Heart left ventricle (tissue), 16 donors: ENCODE results near the gene ZNF37A. TPM values are rescaled to one million over a fixed set of nuclear protein-coding genes. Genes with fewer than 3 reads are reported as not detected.
"Not testable (repeated sequence)": the region's sequence is repeated elsewhere in the genome, so short reads cannot be mapped to it uniquely, and the experiment has no call there.

Experiments
- ATAC-seq, 4 donors: fragments of 200-7000 bp; cut with Tn5 transposase; one replicate each; pipeline ENCODE4 v1.9.1; 2020 to 2022; ENCODE audit warnings: moderate library complexity in 4 of 4, mild to moderate bottlenecking in 3 of 4, moderate number of reproducible peaks in 1 of 4
- DNase-seq, 5 donors: peaks; one replicate each; pipeline ENCODE4 v3.0.0-alpha.2; 2020
- H3K27ac ChIP-seq, 12 donors: fragments of 200-600 bp; sonication (generic) in 4 of 12; one replicate each; pipeline versions ENCODE4 v1.5.0 to v1.8.0; 2016 to 2022; ENCODE audit warnings: mild to moderate bottlenecking in 2 of 12
- H3K27me3 ChIP-seq, 9 donors: fragments of 200-600 bp; sonication (generic) in 2 of 9; one replicate each; pipeline versions ENCODE4 v1.5.1 to v1.8.0; 2016 to 2022; ENCODE audit warnings: mild to moderate bottlenecking in 3 of 9
- H3K36me3 ChIP-seq, 9 donors: fragments of 200-600 bp; sonication (generic) in 2 of 9; one replicate each; pipeline versions ENCODE4 v1.5.0 to v1.8.0; 2018 to 2022; ENCODE audit warnings: mild to moderate bottlenecking in 2 of 9
- H3K4me1 ChIP-seq, 12 donors: fragments of 200-600 bp; sonication (generic) in 4 of 12; one replicate each; pipeline versions ENCODE4 v1.5.0 to v1.8.0; 2016 to 2022; ENCODE audit warnings: mild to moderate bottlenecking in 3 of 12
- H3K4me3 ChIP-seq, 12 donors: fragments of 200-600 bp; sonication (generic) in 4 of 12; one replicate each; pipeline versions ENCODE4 v1.5.0 to v1.8.0; 2017 to 2022; ENCODE audit warnings: mild to moderate bottlenecking in 9 of 12, moderate library complexity in 4 of 12
- H3K9me3 ChIP-seq, 12 donors: fragments of 200-600 bp; sonication (generic) in 4 of 12; one replicate each; pipeline versions ENCODE4 v1.5.0 to v1.8.0; 2016 to 2022; ENCODE audit warnings: mild to moderate bottlenecking in 1 of 12
- POLR2A ChIP-seq, 2 donors: fragments of 450-650 bp; IDR thresholded peaks; one replicate each; pipeline ENCODE4 v1.6.1; 2017; ENCODE audit warnings: antibody characterized with exemption in 2 of 2, mild to moderate bottlenecking in 2 of 2, moderate library complexity in 2 of 2
- WGBS, 4 donors: extraction: QIAGEN DNeasy Blood & Tissue Kit in 2 of 4; methylation state at CpG; one replicate each; pipeline versions ENCODE4 v1.1.5 to v1.1.7; 2013 to 2018; 5-methylcytosine and 5-hydroxymethylcytosine counted together
- intact Hi-C, 10 donors: fragments of 100-400 bp; cut with DNase I; formaldehyde crosslinking; loops; one replicate each; pipeline versions ENCODE4 v1.11.1 to v1.14.2; 2022
- polyA plus RNA-seq, 2 donors: library from polyadenylated mRNA; stranded (reverse); fragments of 200-250 nt; gene quantifications; one replicate each; pipeline ENCODE4 v1.2.3, GENCODE V29; 2013
- total RNA-seq, 9 donors: library from RNA; depleted of rRNA in 2 of 9; stranded (reverse); fragments of >200 nt in 2 of 9; fragmentation: NEBNext Ultra II Directional in 3 of 9; extraction: Animal tissue kit (Norgen Biotek cat#: 25700) in 3 of 9; gene quantifications; one replicate each; pipeline versions ENCODE4 v1.1.0 to v1.2.4, GENCODE V29; 2016 to 2023
- TF ChIP-seq, protein P1 (sequence below), 12 donors: fragments of 200-600 bp; sonication (generic) in 4 of 12; IDR thresholded peaks; one replicate each; pipeline versions ENCODE4 v1.5.0 to v1.8.0; 2018 to 2022; ENCODE audit warnings: antibody characterized with exemption in 12 of 12, mild to moderate bottlenecking in 5 of 12
- donor health status: ischemic (EF 13 %, LVEDD 7.1; RV severe dilation, severe dysfunction).
- donor health status: healthy with polysubstance abuse.
- donor health status: DM: no; HTN: yes; CAD: no.
- donor health status: DM: no; HTN: no; CAD: no.
- donor health status: ischemic (EF 25% LVEDD 6.9; RV normal size, moderate dysfunction).
- donor health status: ischemic (EF 25% LVEDD 5.7; RV mildly dilated, moderate dysfunction).
- donor health status: healthy.
- donor health status: DM: yes; HTN: yes; CAD: no.
- donor health status: ischemic (EF 35%, LVEDD 5.7; RV mildly dilated, moderate dysfunction).
- donor health status: nonischemic (EF 11% LVEDD 7.7; RV severe dilation, severe dysfunction).
- donor health status: DM: yes; HTN: yes; CAD: no.
- donor health status: PGD.
- donor health status: ischemic (EF 29% LVEDD 5.4; RV normal size, mild dysfunction).
- donor health status: nonischemic (EF 23%, LVEDD 6.1; RV moderate dilation, normal function).

ZNF37A gene
- total and polyA plus RNA-seq, 11 donors, result 5.5 to 10.0 (median 7.7) TPM

DNA sequence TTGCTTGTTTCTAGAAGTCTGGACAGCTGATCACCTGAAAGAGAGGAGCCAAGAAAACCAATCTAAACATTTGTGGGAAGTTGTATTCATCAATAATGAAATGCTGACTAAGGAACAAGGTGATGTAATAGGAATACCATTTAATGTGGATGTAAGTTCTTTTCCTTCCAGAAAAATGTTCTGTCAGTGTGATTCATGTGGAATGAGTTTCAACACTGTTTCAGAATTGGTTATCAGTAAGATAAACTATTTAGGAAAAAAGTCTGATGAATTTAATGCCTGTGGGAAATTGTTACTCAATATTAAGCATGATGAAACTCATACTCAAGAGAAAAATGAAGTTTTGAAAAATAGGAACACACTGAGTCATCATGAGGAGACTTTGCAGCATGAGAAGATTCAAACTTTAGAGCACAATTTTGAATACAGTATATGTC, 39.8 kb upstream of the ZNF37A start:
- DNase-seq, result no peak
- Histone ChIP-seq H3K36me3 (peaks cover 6 to 68% (median 42%) of the 10 kb centered on the region in 9 donors), H3K27ac (no peak overlapping the region), H3K4me1 (no peaks in the 10 kb centered on the region), H3K4me3 (no peak overlapping the region), H3K9me3 (peaks cover 0 to 68% (median 27%) of the 10 kb centered on the region in 12 donors), H3K27me3 (no peaks in the 10 kb centered on the region)
- no peak for TF ChIP-seq POLR2A (IDR thresholded peaks at IDR 0.05)
- TF ChIP-seq, protein P1, sequence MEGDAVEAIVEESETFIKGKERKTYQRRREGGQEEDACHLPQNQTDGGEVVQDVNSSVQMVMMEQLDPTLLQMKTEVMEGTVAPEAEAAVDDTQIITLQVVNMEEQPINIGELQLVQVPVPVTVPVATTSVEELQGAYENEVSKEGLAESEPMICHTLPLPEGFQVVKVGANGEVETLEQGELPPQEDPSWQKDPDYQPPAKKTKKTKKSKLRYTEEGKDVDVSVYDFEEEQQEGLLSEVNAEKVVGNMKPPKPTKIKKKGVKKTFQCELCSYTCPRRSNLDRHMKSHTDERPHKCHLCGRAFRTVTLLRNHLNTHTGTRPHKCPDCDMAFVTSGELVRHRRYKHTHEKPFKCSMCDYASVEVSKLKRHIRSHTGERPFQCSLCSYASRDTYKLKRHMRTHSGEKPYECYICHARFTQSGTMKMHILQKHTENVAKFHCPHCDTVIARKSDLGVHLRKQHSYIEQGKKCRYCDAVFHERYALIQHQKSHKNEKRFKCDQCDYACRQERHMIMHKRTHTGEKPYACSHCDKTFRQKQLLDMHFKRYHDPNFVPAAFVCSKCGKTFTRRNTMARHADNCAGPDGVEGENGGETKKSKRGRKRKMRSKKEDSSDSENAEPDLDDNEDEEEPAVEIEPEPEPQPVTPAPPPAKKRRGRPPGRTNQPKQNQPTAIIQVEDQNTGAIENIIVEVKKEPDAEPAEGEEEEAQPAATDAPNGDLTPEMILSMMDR (IDR thresholded peaks at IDR 0.05), result no peak
- intact Hi-C loops, result no loop called here
- peak in 1 of 4 donors; percentile 41 for ATAC-seq

DNA sequence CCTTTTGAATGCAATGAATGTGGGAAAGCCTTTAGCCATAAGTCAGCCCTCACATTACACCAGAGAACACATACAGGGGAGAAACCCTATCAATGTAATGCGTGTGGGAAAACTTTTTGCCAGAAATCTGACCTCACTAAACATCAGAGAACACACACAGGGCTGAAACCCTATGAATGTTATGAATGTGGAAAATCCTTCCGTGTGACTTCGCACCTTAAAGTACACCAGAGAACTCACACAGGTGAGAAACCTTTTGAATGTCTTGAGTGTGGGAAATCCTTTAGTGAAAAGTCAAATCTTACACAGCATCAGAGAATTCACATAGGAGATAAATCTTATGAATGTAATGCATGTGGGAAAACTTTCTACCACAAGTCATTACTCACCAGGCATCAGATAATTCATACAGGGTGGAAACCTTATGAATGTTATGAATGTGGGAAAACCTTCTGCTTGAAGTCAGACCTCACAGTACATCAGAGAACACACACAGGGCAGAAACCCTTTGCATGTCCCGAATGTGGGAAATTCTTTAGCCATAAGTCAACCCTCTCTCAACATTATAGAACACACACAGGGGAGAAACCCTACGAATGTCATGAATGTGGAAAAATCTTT, 38.8 kb upstream of the ZNF37A start:
- H3K36me3 ChIP-seq, result peaks cover 6 to 78% (median 46%) of the 10 kb centered on the region in 9 donors
- 97 to 98% (median 98%) methylated on average over 5 of the region's 5 CpGs for WGBS, 4 donors

DNA sequence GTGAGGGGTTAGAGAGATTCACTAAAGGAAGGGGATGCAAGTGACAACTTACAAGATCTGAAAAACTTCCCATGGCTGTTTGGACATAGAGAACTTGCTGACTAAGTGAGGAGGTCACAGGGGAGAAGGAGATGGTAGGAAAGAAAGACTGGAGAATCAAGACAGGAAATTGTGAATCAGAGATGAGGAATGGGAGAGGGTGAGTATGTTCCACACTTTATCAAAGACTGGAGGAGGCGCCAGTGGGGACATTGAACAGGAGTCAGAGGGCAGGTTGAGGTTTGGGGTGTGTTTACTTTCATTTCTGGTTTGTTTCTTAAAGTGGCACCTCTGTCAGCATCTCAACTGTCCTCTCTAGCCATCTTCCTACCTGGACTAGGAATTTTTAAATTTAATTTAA, 24.5 kb upstream of the ZNF37A start:
- WGBS, 4 donors, result 64 to 77% (median 69%) methylated on average over 1 of the region's 1 CpG
- H3K9me3 ChIP-seq, ATAC-seq, H3K27me3 ChIP-seq, H3K36me3 ChIP-seq, intact Hi-C loops, H3K27ac ChIP-seq, H3K4me1 ChIP-seq, H3K4me3 ChIP-seq, DNase-seq: not testable (repeated sequence)

More for the DNA sequence above, 38.8 kb upstream of the ZNF37A start:
- H3K27me3 ChIP-seq, DNase-seq, ATAC-seq, H3K27ac ChIP-seq, H3K4me3 ChIP-seq, intact Hi-C loops, H3K4me1 ChIP-seq: not testable (repeated sequence)
- peaks cover 0 to 68% (median 27%) of the 10 kb centered on the region in 12 donors for H3K9me3 ChIP-seq

DNA sequence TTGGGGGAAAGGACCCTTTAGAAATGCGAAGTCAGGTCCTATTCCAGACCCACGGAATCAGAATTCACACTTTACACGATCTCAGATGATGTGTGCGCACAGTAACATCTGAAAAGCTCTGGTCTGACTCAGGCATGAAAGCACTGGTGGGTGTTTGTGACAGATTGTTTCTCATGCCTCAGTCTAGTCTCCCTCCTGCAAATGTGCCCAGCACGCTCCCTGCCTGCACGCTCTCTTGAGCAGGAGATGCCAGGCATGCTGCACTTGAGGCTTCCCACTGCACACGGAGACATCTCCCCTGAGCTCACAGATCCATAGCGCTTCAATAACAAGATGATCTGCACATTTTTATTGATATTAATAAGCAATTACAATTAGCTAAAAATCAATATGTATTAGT, 23.6 kb upstream of the ZNF37A start:
- H3K9me3 ChIP-seq, result peaks cover 0 to 2% (median 0%) of the 10 kb centered on the region in 12 donors
- no peaks in the 10 kb centered on the region for H3K4me1 ChIP-seq
- 83 to 91% (median 89%) methylated on average over 8 of the region's 8 CpGs for WGBS, 4 donors
- TF ChIP-seq, protein P1 (IDR thresholded peaks at IDR 0.05), result no peak
- H3K27ac ChIP-seq, result no peak overlapping the region
- no peak for ATAC-seq
- intact Hi-C loops, result no loop called here
- H3K36me3 ChIP-seq, result no peaks in the 10 kb centered on the region
- DNase-seq, result no peak
- peaks cover 0 to 4% (median 0%) of the 10 kb centered on the region in 9 donors for H3K27me3 ChIP-seq
- H3K4me3 ChIP-seq, result no peak overlapping the region

DNA sequence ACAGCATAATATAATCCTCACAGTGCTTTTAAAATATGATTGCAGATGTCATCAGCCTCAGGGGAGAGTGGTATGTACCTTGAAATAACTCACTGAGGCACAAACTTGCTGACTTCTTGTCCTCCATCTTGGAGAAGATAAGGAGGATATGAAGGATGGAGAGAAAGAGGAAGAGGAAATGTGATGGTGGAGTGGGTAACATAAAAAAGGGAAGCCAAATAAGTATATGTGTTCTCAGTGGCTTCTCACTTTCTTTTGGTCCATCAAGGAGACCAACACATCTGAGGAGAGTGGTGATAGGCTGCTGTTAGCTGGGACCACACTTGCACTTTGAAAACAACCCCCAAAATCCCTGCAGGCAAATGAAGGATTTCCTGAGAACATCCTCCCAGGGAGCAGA, 21.6 kb upstream of the ZNF37A start:
- intact Hi-C loops, result no loop called here

More for the DNA sequence above, 21.6 kb upstream of the ZNF37A start:
- Histone ChIP-seq H3K4me3 (no peak overlapping the region), H3K36me3 (no peaks in the 10 kb centered on the region), H3K9me3 (peaks cover 0 to 8% (median 0%) of the 10 kb centered on the region in 12 donors), H3K4me1 (no peaks in the 10 kb centered on the region), H3K27ac (no peak overlapping the region), H3K27me3 (peaks cover 0 to 4% (median 0%) of the 10 kb centered on the region in 9 donors)
- no peak for TF ChIP-seq POLR2A (IDR thresholded peaks at IDR 0.05)
- TF ChIP-seq, protein P1 (IDR thresholded peaks at IDR 0.05), result no peak
- DNase-seq, result no peak
- no peak for ATAC-seq
